ENCODE measurements around the gene MRPL37.
"Not testable (repeated sequence)": the region's sequence is repeated elsewhere in the genome, so short reads cannot be mapped to it uniquely, and the experiment has no call there.

Gene MRPL37

DNA sequence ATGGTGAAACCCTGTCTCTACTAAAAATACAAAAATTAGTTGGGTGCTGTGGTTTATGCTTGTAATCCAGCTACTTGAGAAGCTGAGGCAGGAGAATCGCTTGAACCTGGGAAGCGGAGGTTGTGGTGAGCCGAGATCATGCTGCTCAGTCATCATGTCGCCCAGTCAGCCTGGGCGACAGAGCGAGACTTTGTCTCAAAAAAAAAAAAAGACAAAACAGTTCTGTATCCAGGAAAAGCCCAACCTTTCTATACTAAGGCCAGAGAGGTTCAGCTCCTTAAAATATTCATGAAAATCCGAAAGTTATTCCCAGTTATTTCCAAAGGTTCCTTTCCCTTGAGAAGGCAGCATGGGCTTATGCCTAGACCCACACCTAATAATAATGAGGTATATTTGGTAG is 4.2 kb downstream of the MRPL37 start:
- peaks cover 50% of the 10 kb centered on the region for H3K36me3 ChIP-seq (ENCODE audit: insufficient read depth, low read length)
- H3K27me3 ChIP-seq (ENCODE audit: insufficient read depth, low read length): no peaks in the 10 kb centered on the region
- no peaks in the 10 kb centered on the region for H3F3A ChIP-seq (ENCODE audit: insufficient read depth, low read length)
- no peak overlapping the region for H3K4me3 ChIP-seq (ENCODE audit: low read depth, low read length, poor library complexity, severe bottlenecking)
- H3K9me2 ChIP-seq (ENCODE audit: low read depth, low read length): no peaks in the 10 kb centered on the region
- no peaks in the 10 kb centered on the region for H4K20me1 ChIP-seq (ENCODE audit: insufficient read depth, low read length)
- H3K4me1 ChIP-seq (ENCODE audit: insufficient read depth, low read length, severe bottlenecking): peaks cover 26% of the 10 kb centered on the region
- H3K79me2 ChIP-seq (ENCODE audit: insufficient read depth, low read length): peaks cover 29% of the 10 kb centered on the region
- no peak overlapping the region for H3K9ac ChIP-seq (ENCODE audit: low read length)
- H3K4me2 ChIP-seq (ENCODE audit: low read length): no peak overlapping the region
- H3K27ac ChIP-seq (ENCODE audit: low read depth, low read length, poor library complexity, severe bottlenecking): no peak overlapping the region
- no peak overlapping the region for H2AFZ ChIP-seq (ENCODE audit: low read length)
- TF ChIP-seq EZH2 (IDR thresholded peaks at IDR 0.05; ENCODE audit: borderline replicate concordance, low read length) (no peak), CTCF (IDR thresholded peaks at IDR 0.05; ENCODE audit: low read length) (no peak)
- H3K9me3 ChIP-seq (ENCODE audit: low read length): no peaks in the 10 kb centered on the region

- TF ChIP-seq EZH2 (IDR thresholded peaks at IDR 0.05; ENCODE audit: borderline replicate concordance, low read length): no peak
- no peaks in the 10 kb centered on the region for H3K27me3 ChIP-seq (ENCODE audit: insufficient read depth, low read length)
- no peak overlapping the region for H2AFZ ChIP-seq (ENCODE audit: low read length)
- peaks cover 6% of the 10 kb centered on the region for H3K79me2 ChIP-seq (ENCODE audit: insufficient read depth, low read length)
- H3K9me3 ChIP-seq (ENCODE audit: low read length): no peaks in the 10 kb centered on the region
- H3K4me2 ChIP-seq (ENCODE audit: low read length): no peak overlapping the region
- H3K4me1 ChIP-seq (ENCODE audit: insufficient read depth, low read length, severe bottlenecking): peaks cover 5% of the 10 kb centered on the region
- H4K20me1 ChIP-seq (ENCODE audit: insufficient read depth, low read length): no peaks in the 10 kb centered on the region
- no peak overlapping the region for H3K9ac ChIP-seq (ENCODE audit: low read length)
- no peaks in the 10 kb centered on the region for H3K9me2 ChIP-seq (ENCODE audit: low read depth, low read length)
- H3F3A ChIP-seq (ENCODE audit: insufficient read depth, low read length): no peaks in the 10 kb centered on the region
- no peak overlapping the region for H3K4me3 ChIP-seq (ENCODE audit: low read depth, low read length, poor library complexity, severe bottlenecking)
- H3K36me3 ChIP-seq (ENCODE audit: insufficient read depth, low read length): peaks cover 78% of the 10 kb centered on the region
- no peak overlapping the region for H3K27ac ChIP-seq (ENCODE audit: low read depth, low read length, poor library complexity, severe bottlenecking)
These were observed 7.3 kb downstream of the MRPL37 start for GRCh38 chr1:54207287-54207686.

GRCh38 chr1:54207896-54208295 is 7.9 kb downstream of the MRPL37 start:
- H3K27ac ChIP-seq (ENCODE audit: low read depth, low read length, poor library complexity, severe bottlenecking); H3K9ac ChIP-seq (ENCODE audit: low read length); H3K79me2 ChIP-seq (ENCODE audit: insufficient read depth, low read length); H3K4me3 ChIP-seq (ENCODE audit: low read depth, low read length, poor library complexity, severe bottlenecking); H4K20me1 ChIP-seq (ENCODE audit: insufficient read depth, low read length); H3F3A ChIP-seq (ENCODE audit: insufficient read depth, low read length); H3K4me2 ChIP-seq (ENCODE audit: low read length); H3K9me3 ChIP-seq (ENCODE audit: low read length); H2AFZ ChIP-seq (ENCODE audit: low read length); H3K27me3 ChIP-seq (ENCODE audit: insufficient read depth, low read length); H3K9me2 ChIP-seq (ENCODE audit: low read depth, low read length); H3K4me1 ChIP-seq (ENCODE audit: insufficient read depth, low read length, severe bottlenecking): not testable (repeated sequence)
- peaks cover 78% of the 10 kb centered on the region for H3K36me3 ChIP-seq (ENCODE audit: insufficient read depth, low read length)

GRCh38 chr1:54212872-54213271 is 12.9 kb downstream of the MRPL37 start:
- Histone ChIP-seq H3K9me2 (ENCODE audit: low read depth, low read length) (no peaks in the 10 kb centered on the region), H3K4me3 (ENCODE audit: low read depth, low read length, poor library complexity, severe bottlenecking) (no peak overlapping the region), H3K27me3 (ENCODE audit: insufficient read depth, low read length) (no peaks in the 10 kb centered on the region), H3K27ac (ENCODE audit: low read depth, low read length, poor library complexity, severe bottlenecking) (no peak overlapping the region), H3K4me1 (ENCODE audit: insufficient read depth, low read length, severe bottlenecking) (no peaks in the 10 kb centered on the region), H3F3A (ENCODE audit: insufficient read depth, low read length) (no peaks in the 10 kb centered on the region), H3K36me3 (ENCODE audit: insufficient read depth, low read length) (peaks cover 93% of the 10 kb centered on the region), H2AFZ (ENCODE audit: low read length) (no peak overlapping the region), H3K4me2 (ENCODE audit: low read length) (no peak overlapping the region), H4K20me1 (ENCODE audit: insufficient read depth, low read length) (no peaks in the 10 kb centered on the region), H3K9ac (ENCODE audit: low read length) (no peak overlapping the region), H3K9me3 (ENCODE audit: low read length) (no peaks in the 10 kb centered on the region), H3K79me2 (ENCODE audit: insufficient read depth, low read length) (no peaks in the 10 kb centered on the region)
- no peak for TF ChIP-seq CTCF (IDR thresholded peaks at IDR 0.05; ENCODE audit: low read length)
- TF ChIP-seq EZH2 (IDR thresholded peaks at IDR 0.05; ENCODE audit: borderline replicate concordance, low read length): no peak
